ENCODE measurements around the gene KIF3B. TPM values are rescaled to one million over a fixed set of nuclear protein-coding genes. Genes with fewer than 3 reads are reported as not detected.

The KIF3B gene
- total RNA-seq, 6 experiments from 2014 or later = 29.9 to 33.7 (median 31.9) TPM

GRCh38 chr20:32231245-32231644, 46.2 kb upstream of the KIF3B start:
- no peak for TF ChIP-seq CTCF (IDR thresholded peaks at IDR 0.05)
- no peak for DNase-seq
- no peak overlapping the region for H3K4me3 Mint-ChIP-seq
- 0 out of 2 replicates have a peak overlapping the region, but pooled peaks have one; percentile 4 for H3K27ac Mint-ChIP-seq
- no peaks in the 10 kb centered on the region for H3K9me3 Mint-ChIP-seq
- no peaks in the 10 kb centered on the region; the same call in none of the 2 replicates for H3K27me3 Mint-ChIP-seq (ENCODE audit: insufficient read depth)
- peaks cover 13% of the 10 kb centered on the region for H3K4me1 Mint-ChIP-seq (ENCODE audit: low read depth)
- peaks cover 51% of the 10 kb centered on the region for H3K36me3 Mint-ChIP-seq (ENCODE audit: low read depth)

- Mint-ChIP-seq H3K4me3 (no peak overlapping the region), H3K27me3 (ENCODE audit: insufficient read depth) (no peaks in the 10 kb centered on the region; the same call in none of the 2 replicates), H3K36me3 (ENCODE audit: low read depth) (peaks cover 51% of the 10 kb centered on the region), H3K9me3 (no peaks in the 10 kb centered on the region), H3K4me1 (ENCODE audit: low read depth) (peaks cover 13% of the 10 kb centered on the region), H3K27ac (no peak overlapping the region)
- no peak for DNase-seq
- TF ChIP-seq CTCF (IDR thresholded peaks at IDR 0.05) = no peak
Measured at GRCh38 chr20:32231847-32232246, 45.6 kb upstream of the KIF3B start.

GRCh38 chr20:32232326-32232886, 45.0 kb upstream of the KIF3B start:
- H3K4me3 Mint-ChIP-seq = no peak overlapping the region
- DNase-seq = no peak
- no peak for TF ChIP-seq CTCF (IDR thresholded peaks at IDR 0.05)
- no peaks in the 10 kb centered on the region; the same call in none of the 2 replicates for H3K27me3 Mint-ChIP-seq (ENCODE audit: insufficient read depth)
- no peak overlapping the region for H3K27ac Mint-ChIP-seq
- H3K36me3 Mint-ChIP-seq (ENCODE audit: low read depth) = peaks cover 51% of the 10 kb centered on the region
- H3K9me3 Mint-ChIP-seq = no peaks in the 10 kb centered on the region
- peaks cover 13% of the 10 kb centered on the region for H3K4me1 Mint-ChIP-seq (ENCODE audit: low read depth)

GRCh38 chr20:32233286-32233685, 44.2 kb upstream of the KIF3B start:
- TF ChIP-seq CTCF (IDR thresholded peaks at IDR 0.05) = no peak
- Mint-ChIP-seq H3K4me1 (ENCODE audit: low read depth) (peaks cover 13% of the 10 kb centered on the region), H3K27me3 (ENCODE audit: insufficient read depth) (no peaks in the 10 kb centered on the region; the same call in none of the 2 replicates), H3K4me3 (no peak overlapping the region), H3K36me3 (ENCODE audit: low read depth) (peaks cover 48% of the 10 kb centered on the region), H3K27ac (no peak overlapping the region), H3K9me3 (no peaks in the 10 kb centered on the region)
- no peak for DNase-seq

DNA sequence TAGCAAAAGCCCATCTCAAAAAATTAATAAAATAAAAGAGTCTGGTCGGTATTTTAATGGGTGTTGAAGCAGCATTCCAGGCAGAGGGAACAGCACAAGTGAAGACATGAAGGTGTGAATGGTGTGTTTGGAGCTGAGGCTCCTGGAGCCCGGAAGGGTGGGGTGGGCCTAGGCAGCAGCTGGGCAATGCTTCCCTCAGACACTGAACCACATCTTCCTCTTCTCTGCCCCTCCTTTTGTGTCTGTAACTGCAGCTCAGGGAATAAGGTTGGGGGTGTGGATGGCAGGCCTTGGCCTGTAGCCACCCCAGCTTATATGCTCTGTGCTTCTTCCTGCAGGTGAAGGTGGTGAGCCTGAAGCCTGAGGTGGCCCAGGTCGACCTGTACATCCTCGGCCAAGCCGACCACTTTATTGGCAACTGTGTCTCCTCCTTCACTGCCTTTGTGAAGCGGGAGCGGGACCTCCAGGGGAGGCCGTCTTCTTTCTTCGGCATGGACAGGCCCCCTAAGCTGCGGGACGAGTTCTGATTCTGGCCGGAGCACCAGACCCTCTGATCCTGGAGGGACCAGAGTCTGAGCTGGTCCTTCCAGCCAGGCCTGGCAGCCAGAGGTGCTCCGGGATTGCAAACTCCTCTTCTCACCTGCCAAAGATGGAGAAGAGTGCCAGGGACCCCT, 43.2 kb upstream of the KIF3B start:
- Mint-ChIP-seq H3K36me3 (ENCODE audit: low read depth) (peaks cover 38% of the 10 kb centered on the region), H3K4me1 (ENCODE audit: low read depth) (peaks cover 13% of the 10 kb centered on the region)

More for the DNA sequence above, 43.2 kb upstream of the KIF3B start:
- no peaks in the 10 kb centered on the region; the same call in none of the 2 replicates for H3K27me3 Mint-ChIP-seq (ENCODE audit: insufficient read depth)
- no peak overlapping the region for H3K27ac Mint-ChIP-seq
- TF ChIP-seq CTCF (IDR thresholded peaks at IDR 0.05) = no peak
- no peak overlapping the region for H3K4me3 Mint-ChIP-seq
- H3K9me3 Mint-ChIP-seq = no peaks in the 10 kb centered on the region
- no peak for DNase-seq
